ENCODE results near the gene SPA17. TPM values are rescaled to one million over a fixed set of nuclear protein-coding genes. Genes with fewer than 3 reads are reported as not detected.
A peak's percentile ranks its signal among the peaks of the same experiment; 100 is the strongest.

The SPA17 gene
- total RNA-seq, 1 experiment from 2014 or later: 22.9 TPM

- TF ChIP-seq CTCF (conservative IDR thresholded peaks at IDR 0.05; ENCODE audit: low read depth, low read length): no peak
- TF ChIP-seq EZH2 (IDR thresholded peaks at IDR 0.05; ENCODE audit: borderline replicate concordance, low read depth, low read length, poor library complexity, severe bottlenecking): no peak
- Histone ChIP-seq H3K27me3 (replicated peaks; ENCODE audit: insufficient read depth, low read depth, low read length, poor library complexity) (no peaks in the 10 kb centered on the region), H3K27ac (ENCODE audit: low read depth, low read length, poor library complexity, severe bottlenecking) (no peak overlapping the region), H3K36me3 (ENCODE audit: insufficient read depth, low read length, poor library complexity, severe bottlenecking) (no peaks in the 10 kb centered on the region), H3K4me3 (ENCODE audit: low read depth, low read length, poor library complexity, severe bottlenecking) (peak overlapping the region; percentile 48), H3K9me3 (ENCODE audit: low read depth, low read length, poor library complexity, severe bottlenecking) (no peaks in the 10 kb centered on the region), H3K4me1 (ENCODE audit: insufficient read depth, low read length, poor library complexity, severe bottlenecking) (peaks cover 27% of the 10 kb centered on the region)
- CTCF ChIA-PET: interaction anchor here (0.9 to 1.6 kb wide), 2 partner anchors 53 to 76 kb away, joined by 4 to 6 read pairs; no protein-coding TSS in a partner anchor
- DNase-seq (ENCODE audit: low spot score): no peak
- intact Hi-C loops (cut with micrococcal nuclease; ENCODE audit: unreplicated experiment): no loop called here
- no TSS peak for BruUV-seq (replicated peaks)
- POLR2A ChIA-PET (ENCODE audit: low non-redundant PET): no interaction called here
Observed at GRCh38 chr11:124745270-124745834, 71.6 kb downstream of the SPA17 start.

GRCh38 chr11:124745835-124746620 lies 72.3 kb downstream of the SPA17 start:
- POLR2A ChIA-PET (ENCODE audit: low non-redundant PET): no interaction called here
- peak; percentile 48 for DNase-seq (ENCODE audit: low spot score)

More at GRCh38 chr11:124745835-124746620, 72.3 kb downstream of the SPA17 start:
- Histone ChIP-seq H3K4me3 (ENCODE audit: low read depth, low read length, poor library complexity, severe bottlenecking) (peak overlapping the region; percentile 48), H3K27ac (ENCODE audit: low read depth, low read length, poor library complexity, severe bottlenecking) (no peak overlapping the region), H3K4me1 (ENCODE audit: insufficient read depth, low read length, poor library complexity, severe bottlenecking) (peaks cover 24% of the 10 kb centered on the region), H3K9me3 (ENCODE audit: low read depth, low read length, poor library complexity, severe bottlenecking) (no peaks in the 10 kb centered on the region), H3K27me3 (replicated peaks; ENCODE audit: insufficient read depth, low read depth, low read length, poor library complexity) (no peaks in the 10 kb centered on the region), H3K36me3 (ENCODE audit: insufficient read depth, low read length, poor library complexity, severe bottlenecking) (no peaks in the 10 kb centered on the region)
- intact Hi-C loops (cut with micrococcal nuclease; ENCODE audit: unreplicated experiment): loop anchor here (1.0 kb wide), 1 partner anchor 72 kb away; no protein-coding TSS in a partner anchor
- CTCF ChIA-PET: interaction anchor here (0.5 to 1.6 kb wide), 7 partner anchors 13 to 130 kb away, joined by 3 to 6 read pairs (median 4); partner anchors contain the start of genes MSANTD2 and SIAE
- TF ChIP-seq CTCF (conservative IDR thresholded peaks at IDR 0.05; ENCODE audit: low read depth, low read length): peak; percentile 46
- no peak for TF ChIP-seq EZH2 (IDR thresholded peaks at IDR 0.05; ENCODE audit: borderline replicate concordance, low read depth, low read length, poor library complexity, severe bottlenecking)
- BruUV-seq (replicated peaks): no TSS peak

Measured in A673 (cell line).